H1 (cell line): ENCODE data around the gene CCDC33. TPM values are rescaled to one million over a fixed set of nuclear protein-coding genes. Genes with fewer than 3 reads are reported as not detected.

Experiments used
- CBX5 ChIP-seq: fragments of 300-800, 300-1000 bp; sonication (generic); IDR thresholded peaks from 2 replicates; pipeline ENCODE4 v1.7.1; 2016; ENCODE audit warnings: antibody characterized with exemption, low read length, low read depth
- CTBP2 ChIP-seq: IDR thresholded peaks from 2 replicates; pipeline ENCODE4 v1.7.0; 2011; ENCODE audit warnings: borderline replicate concordance, mild to moderate bottlenecking, moderate library complexity, mixed read lengths, low read length; ENCODE audit not compliant: insufficient read depth, insufficient read length
- POLR2A ChIP-seq, 2 experiments: IDR thresholded peaks; 1 replicate in 1 of 2; 2 replicates in 1 of 2; pipeline ENCODE4 v1.6.1; 2011; ENCODE audit warnings: low read depth in 2 of 2, low read length in 2 of 2, mild to moderate bottlenecking in 2 of 2; ENCODE audit errors: control extremely low read depth in 1 of 2
- RAD21 ChIP-seq, 2 experiments: IDR thresholded peaks in 1 of 2; conservative IDR thresholded peaks in 1 of 2; 2 replicates each; pipeline ENCODE4 v1.6.1; 2011; ENCODE audit warnings: low read depth in 2 of 2, low read length in 2 of 2, improper control_type of control experiment in 1 of 2, inconsistent platforms in 1 of 2, mild to moderate bottlenecking in 1 of 2, moderate library complexity in 1 of 2
- SIX5 ChIP-seq: IDR thresholded peaks from 2 replicates; pipeline ENCODE4 v1.6.1; 2011; ENCODE audit warnings: mild to moderate bottlenecking, low read depth, low read length
- SP2 ChIP-seq: IDR thresholded peaks from 2 replicates; pipeline ENCODE4 v1.6.1; 2012; ENCODE audit warnings: mild to moderate bottlenecking, low read length, inconsistent platforms
- polyA plus RNA-seq, 7 experiments: library from polyadenylated mRNA; depleted of rRNA in 3 of 7; stranded (reverse) in 5 of 7; unstranded in 2 of 7; fragments of >200 nt in 5 of 7; fragments of 200-250 nt in 2 of 7; gene quantifications; 1 replicate in 5 of 7; 2 replicates in 1 of 7; 4 replicates in 1 of 7; pipeline versions ENCODE4 v1.2.1 to v1.2.3, GENCODE V29; 2011 to 2013; ENCODE audit warnings: missing spikeins in 2 of 7, mixed read lengths in 2 of 7
- total RNA-seq: library from RNA; stranded (reverse); fragmentation: NEBNext Ultra II Directional; extraction: Animal tissue kit (Norgen Biotek cat#: 25700); gene quantifications from 2 replicates; pipeline ENCODE4 v1.2.1, GENCODE V29; 2021
- TF ChIP-seq, protein P1 (sequence below): IDR thresholded peaks from 2 replicates; pipeline ENCODE4 v1.6.1; 2011; ENCODE audit warnings: low read depth, mild to moderate bottlenecking, low read length; ENCODE audit not compliant: insufficient read depth

CCDC33 gene
- total and polyA plus RNA-seq, 2 of the 8 experiments (the other 6 are each of a cell fraction or from before 2014, with no cell fraction given): 2.0 to 2.7 TPM

DNA sequence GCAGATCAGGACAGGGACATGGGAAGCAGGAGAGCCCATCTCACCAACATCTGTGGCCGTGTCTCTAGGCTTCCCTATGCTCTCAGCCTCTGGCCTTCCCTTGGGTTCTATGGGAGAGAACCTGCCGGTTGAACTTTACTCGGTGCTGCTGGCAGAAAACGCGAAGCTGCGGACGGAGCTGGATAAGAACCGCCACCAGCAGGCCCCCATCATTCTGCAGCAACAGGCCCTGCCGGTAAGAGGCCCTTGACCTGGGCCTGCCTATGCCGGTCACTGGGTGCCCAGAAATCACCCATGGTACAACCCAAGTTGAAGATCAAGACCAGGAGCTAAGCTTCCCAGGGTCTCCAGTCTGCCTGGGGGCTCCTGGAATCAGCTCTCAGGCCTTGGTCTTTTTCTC lies 96.5 kb downstream of the CCDC33 start (continued):
- TF ChIP-seq CTBP2 (no peak), SIX5 (no peak), POLR2A (IDR thresholded peaks at IDR 0.05; ENCODE audit: control extremely low read depth in 1 of 2, low read depth in 2 of 2, low read length in 2 of 2) (no peak), RAD21 (IDR thresholded peaks at IDR 0.05 in 1 of 2, conservative IDR thresholded peaks at IDR 0.05 in 1 of 2; ENCODE audit: low read depth in 2 of 2, low read length in 2 of 2) (no peak), CBX5 (no peak), SP2 (no peak)
- TF ChIP-seq, protein P1, sequence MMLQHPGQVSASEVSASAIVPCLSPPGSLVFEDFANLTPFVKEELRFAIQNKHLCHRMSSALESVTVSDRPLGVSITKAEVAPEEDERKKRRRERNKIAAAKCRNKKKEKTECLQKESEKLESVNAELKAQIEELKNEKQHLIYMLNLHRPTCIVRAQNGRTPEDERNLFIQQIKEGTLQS: no peak
